Subcutaneous adipose tissue (tissue), 4 donors: ENCODE results near the gene ZNF653. TPM values are rescaled to one million over a fixed set of nuclear protein-coding genes. Genes with fewer than 3 reads are reported as not detected.

Experiments
- total RNA-seq, 4 donors: library from RNA; depleted of rRNA; stranded (reverse); fragments of >200 nt; gene quantifications; one replicate each; pipeline ENCODE4 v1.1.0, GENCODE V29; 2016
- TF ChIP-seq, protein P1 (sequence below): fragments of 450-650 bp; IDR thresholded peaks from one replicate; pipeline ENCODE4 v1.5.1; 2016; ENCODE audit warnings: low read depth, mild to moderate bottlenecking, control low read depth, antibody characterized with exemption, moderate library complexity

ZNF653 gene
- total RNA-seq, 4 donors from 2014 or later = 0.98 to 4.7 (median 3.4) TPM

DNA sequence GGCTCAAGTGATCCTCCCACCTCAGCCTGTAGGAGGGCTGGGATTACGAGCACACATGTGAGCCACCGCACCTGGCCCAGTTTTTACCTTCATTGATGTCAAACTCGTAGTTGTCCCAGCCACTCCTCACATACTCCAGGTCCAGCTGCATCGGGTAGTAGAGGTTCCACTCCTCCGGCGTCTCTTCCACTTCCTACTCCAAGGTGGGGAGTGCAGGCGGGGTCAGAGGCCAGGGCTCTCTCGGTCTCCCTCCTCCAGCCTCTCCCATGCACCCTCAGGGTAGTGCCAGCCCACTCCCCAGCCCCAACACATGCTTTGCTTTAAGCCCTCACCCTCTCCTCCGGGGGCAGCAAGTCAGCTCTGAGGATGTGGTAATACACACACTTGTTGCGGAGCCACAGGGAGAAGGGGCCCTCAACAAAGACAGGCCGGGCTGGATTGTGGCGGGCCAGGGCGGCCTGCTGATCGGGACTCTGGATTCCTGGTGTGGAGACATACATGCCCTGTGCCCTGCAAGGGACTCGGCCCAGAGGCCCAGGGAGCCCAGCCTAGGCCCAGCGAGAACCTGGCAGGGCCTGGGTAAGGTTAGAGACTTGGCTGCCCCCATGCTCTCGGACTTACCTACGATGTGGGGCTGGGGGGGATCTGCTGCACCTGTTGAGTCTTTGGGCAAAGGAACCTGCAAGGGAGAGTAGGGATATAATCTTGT, 1.9 kb upstream of the ZNF653 start:
- TF ChIP-seq, protein P1, sequence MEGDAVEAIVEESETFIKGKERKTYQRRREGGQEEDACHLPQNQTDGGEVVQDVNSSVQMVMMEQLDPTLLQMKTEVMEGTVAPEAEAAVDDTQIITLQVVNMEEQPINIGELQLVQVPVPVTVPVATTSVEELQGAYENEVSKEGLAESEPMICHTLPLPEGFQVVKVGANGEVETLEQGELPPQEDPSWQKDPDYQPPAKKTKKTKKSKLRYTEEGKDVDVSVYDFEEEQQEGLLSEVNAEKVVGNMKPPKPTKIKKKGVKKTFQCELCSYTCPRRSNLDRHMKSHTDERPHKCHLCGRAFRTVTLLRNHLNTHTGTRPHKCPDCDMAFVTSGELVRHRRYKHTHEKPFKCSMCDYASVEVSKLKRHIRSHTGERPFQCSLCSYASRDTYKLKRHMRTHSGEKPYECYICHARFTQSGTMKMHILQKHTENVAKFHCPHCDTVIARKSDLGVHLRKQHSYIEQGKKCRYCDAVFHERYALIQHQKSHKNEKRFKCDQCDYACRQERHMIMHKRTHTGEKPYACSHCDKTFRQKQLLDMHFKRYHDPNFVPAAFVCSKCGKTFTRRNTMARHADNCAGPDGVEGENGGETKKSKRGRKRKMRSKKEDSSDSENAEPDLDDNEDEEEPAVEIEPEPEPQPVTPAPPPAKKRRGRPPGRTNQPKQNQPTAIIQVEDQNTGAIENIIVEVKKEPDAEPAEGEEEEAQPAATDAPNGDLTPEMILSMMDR = no peak

DNA sequence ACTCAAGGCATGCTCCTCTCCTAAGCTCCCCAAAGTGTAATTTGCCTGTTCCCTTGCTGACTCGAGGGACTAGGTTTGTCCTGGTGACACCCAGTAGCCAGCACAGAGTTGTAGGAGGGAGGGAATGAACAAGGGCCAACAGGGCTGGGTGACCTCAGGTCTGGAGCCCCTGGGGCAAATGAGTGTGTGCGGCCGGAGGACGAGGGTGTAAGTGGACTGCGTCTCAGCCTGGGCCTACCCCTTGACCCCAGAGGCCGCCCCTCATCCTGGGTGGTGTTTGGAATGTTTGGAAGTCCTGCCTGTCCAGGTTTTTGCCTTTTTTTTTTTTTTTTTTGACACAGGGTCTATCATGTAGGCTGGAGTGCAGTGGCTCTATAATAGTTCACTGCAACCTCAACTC, 1.3 kb upstream of the ZNF653 start:
- TF ChIP-seq, protein P1 = no peak

DNA sequence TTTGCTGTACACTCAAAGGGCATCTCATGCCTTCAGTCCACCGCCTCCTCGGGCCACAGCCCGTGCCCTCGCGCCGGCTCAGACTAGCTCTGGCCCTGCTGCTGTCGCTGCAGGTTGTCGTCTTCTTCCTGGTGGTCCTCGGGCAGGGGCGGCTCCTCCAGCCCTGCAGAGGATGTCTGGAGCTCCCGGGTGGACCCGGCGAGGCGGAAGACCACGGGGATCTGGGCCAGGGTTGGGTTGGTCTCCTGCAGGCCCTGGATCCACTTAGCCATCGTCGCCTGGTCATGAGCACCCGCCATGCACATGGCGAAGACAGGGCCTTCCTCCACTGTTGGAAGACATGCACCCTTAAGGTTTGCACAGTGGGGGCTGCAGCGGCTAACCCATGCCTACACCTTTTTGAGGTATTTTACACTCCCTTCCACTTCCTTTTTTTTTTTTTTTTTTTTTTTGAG, 489 bp upstream of the ZNF653 start:
- TF ChIP-seq, protein P1 = no peak

DNA sequence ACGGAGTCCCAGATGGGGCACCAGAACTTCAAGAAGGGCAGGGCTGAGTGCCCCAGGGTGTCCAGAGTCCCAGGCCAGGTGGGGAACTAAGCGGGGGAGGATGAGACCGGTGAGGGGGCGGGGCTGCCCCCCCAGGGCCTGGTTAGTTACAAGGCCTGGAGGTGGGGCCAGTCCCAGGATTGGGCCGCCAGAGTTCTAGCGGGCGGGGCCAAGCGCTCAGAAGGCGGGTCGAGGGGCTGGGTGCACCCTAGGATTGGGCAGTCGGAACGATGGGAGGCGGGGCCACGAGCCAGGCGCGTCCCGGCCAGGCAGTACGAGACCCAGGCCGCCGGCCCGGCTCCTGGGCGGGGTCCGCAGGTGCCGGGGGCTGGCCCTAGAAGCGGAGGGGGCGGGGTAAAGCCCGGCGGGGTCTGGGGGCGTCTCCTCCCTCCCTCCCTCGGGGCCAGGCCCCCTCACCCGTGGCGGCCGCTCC, 571 bp downstream of the ZNF653 start:
- TF ChIP-seq, protein P1 = no peak

DNA sequence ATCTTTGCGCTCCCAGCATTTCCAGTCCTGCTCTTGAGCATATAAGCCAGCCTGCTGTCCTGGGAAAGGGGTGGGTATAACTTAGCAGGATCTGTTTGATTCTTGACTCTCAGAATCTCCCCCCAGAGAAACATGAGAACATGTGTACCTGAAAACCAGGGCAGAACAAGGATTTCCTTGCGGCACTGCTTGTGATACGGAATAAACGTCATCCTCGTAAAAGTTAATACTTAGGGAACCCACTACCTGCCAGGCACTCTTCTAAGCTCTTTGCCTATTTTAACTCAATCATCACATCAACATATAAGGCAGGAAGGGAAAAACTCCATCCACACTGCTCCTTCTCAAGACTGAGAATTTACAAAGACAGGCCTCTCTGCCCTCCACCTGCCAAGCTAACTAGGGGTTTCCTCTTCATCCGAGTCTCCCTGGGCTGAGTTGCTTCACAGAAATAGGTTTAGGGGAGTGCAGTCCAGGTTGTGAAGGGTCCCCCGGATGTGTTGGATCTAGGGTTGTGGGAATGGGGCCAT, 1.1 kb downstream of the ZNF653 start:
- TF ChIP-seq, protein P1 = no peak

DNA sequence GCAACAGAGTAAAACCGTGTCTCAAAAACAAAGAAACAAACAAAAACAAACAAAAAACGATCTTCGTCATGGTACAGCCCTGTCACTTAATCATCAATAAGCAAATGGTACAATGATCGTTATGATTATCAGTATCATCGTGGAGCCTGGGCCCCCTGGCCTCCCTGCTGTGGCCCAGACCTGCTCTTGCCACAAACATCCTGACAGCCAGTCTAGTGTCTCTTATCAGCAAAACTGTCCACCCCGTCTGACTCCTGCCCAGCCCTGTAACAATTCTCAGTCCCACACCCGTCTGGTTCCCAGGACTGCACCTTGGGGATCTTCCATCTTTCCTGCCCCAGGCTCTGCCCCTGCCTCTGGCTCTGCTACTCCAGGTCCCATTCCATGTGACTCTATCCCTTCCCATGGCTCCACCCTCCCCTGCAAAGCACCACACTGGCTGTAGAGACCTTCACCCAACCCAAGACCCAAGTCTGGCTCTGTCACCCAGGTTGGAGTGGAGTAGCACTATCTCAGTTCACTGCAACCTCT, 5.7 kb downstream of the ZNF653 start:
- TF ChIP-seq, protein P1 = no peak

DNA sequence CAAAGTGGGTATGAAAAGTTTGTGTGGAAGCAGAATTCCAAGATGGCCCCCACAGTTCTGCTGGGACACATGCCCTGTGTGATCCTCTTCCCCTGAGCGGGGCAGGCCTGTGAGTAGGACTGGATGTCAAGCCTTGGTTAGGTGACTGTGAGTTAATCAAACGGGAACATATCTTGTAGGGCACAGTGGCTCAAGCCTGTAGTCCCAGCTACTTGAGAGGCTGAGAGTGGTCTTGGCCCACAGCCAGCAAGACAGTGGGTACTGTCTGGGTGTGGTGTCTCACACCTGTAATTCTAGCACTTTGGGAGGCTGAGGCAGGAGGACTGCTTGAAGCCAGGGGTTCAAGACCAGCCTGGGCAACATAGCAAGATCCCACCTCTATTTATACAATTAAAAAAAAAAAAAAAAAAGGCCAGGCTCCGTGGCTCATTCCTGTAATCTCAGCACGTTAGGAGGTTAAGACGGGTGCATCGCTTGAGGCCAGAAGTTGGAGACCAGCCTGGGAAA, 6.4 kb downstream of the ZNF653 start:
- TF ChIP-seq, protein P1 = no peak
